Stimulated activated CD4-positive, alpha-beta T cell treated with anti-CD3 and anti-CD28 coated beads, Interleukin-12 subunit alpha, Interleukin-12 subunit beta, amount 100 ng/mL, for 48 hours (primary cell): ENCODE measurements around the gene NABP2.
A peak's percentile ranks its signal among the peaks of the same experiment; 100 is the strongest.
"Not testable (repeated sequence)": the region's sequence is repeated elsewhere in the genome, so short reads cannot be mapped to it uniquely, and the experiment has no call there.

Source experiments
- DNase-seq, 3 donors: peaks; one replicate each; pipeline ENCODE4 v3.0.0-alpha.2; 2020; ENCODE audit warnings: low read depth in 2 of 3, low spot score in 1 of 3

NABP2 gene

GRCh38 chr12:56243731-56244181 is 19.6 kb downstream of the NABP2 start:
- DNase-seq: no peak

GRCh38 chr12:56244494-56244893 is 20.4 kb downstream of the NABP2 start:
- DNase-seq: no peak

DNA sequence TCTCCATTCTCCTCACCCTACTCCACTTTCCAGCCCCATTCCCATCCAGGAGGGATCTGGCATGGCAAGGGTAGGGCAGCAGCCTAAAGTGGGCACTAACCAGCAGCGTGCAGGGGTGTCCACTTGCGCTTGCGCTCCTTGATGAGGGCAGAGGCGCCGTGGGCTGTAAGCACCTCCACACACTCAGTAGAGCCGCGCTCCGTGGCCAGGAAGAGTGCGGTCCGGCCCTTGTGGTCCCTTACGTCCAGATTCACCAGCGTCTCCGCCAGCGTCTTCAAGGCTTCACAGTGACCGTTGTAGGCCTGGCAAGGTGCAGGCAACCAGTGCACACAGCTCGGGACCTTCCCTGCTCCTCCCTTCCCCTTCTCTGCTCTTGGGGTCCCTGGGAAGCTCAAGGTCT is 23.8 kb downstream of the NABP2 start:
- DNase-seq: no peak

GRCh38 chr12:56248711-56249110 is 24.6 kb downstream of the NABP2 start:
- DNase-seq: no peak

DNA sequence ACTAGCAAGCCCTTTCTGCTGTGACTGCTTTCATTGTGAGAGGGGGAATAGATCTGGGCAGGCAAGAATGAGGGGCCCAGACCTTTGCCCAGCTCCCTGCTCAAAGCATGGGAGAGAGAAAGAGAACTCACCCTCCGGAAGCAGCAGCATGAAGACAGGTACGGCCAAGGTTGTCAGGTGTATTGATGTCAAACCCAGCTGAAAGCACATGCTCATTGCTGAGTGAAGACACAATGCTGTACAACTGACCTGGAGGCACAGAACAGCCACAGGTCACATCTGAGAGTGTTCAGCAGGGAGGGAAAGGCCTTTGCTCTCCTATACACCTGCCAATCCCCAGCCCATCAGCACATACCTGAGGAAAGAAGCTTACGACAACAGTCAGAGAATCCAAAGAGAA is 28.5 kb downstream of the NABP2 start:
- DNase-seq: no peak

DNA sequence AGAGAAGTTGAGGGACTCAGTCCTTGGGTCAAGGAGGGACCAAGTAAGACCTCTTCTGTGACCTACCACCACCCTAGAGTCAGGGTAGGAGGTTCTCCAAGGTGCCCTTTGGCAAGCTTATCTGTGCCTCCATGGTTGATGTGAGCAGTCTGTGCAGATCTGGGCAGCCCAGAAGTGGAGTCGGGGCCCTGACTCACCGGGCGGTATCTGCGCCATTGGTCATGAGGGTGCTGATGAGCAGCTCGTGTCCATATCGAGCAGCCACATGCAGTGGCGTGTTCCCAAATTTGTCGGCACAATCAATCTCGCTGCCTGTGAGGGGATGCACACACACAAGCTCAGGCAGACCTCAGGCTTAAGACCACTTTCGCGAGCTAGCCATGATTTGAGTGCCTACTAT is 28.9 kb downstream of the NABP2 start:
- DNase-seq: no peak

DNA sequence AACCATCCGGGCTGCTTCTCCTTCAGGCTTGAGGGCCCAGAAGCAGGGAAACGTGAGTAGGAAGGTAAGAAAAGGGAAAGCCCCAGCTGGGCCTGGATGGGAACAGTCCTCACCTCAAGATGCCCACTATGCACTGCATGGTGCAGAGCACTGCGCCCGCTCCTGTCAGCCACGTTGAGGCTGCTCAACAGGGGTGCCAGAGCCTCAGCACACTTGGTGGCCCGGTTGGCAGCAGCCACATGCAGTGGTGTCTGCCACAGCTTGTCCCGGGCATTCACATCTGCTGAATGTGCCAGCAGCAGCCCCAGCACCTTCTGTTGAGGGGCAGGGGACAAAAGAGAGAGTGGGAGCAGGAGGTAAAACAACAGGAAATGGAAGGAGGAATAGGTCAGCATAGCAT is 31.5 kb downstream of the NABP2 start:
- no peak for DNase-seq

DNA sequence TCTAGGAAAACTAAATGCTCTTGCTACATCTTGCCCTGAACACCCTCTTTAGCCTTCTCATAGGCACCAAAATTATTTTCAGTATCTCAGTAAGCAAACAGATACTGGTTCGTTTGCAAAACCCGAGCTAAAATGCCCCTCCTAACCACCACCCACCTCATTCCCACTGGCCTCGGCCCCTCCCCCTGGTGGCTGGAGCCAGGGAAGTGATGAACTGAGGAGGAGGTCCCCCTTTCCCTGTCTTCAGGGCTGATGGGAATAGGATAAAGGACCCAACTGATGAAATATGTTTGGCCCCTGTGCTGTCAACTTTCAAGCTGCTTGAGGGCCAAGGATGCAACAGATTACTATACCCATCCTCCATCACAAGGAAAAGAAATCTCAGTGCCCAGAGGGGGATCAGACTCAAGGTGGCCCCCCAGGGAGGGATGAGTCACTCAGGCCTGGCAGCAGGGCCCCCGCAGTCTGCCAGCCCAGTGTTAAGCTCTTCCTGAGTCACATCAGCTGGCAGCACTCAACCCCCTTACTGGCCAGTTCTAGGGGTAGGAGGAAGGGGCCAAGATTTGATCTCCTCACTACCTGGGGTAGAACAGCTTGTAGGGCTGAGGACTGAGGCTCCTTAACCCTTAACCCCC is 32.3 kb downstream of the NABP2 start:
- no peak for DNase-seq

DNA sequence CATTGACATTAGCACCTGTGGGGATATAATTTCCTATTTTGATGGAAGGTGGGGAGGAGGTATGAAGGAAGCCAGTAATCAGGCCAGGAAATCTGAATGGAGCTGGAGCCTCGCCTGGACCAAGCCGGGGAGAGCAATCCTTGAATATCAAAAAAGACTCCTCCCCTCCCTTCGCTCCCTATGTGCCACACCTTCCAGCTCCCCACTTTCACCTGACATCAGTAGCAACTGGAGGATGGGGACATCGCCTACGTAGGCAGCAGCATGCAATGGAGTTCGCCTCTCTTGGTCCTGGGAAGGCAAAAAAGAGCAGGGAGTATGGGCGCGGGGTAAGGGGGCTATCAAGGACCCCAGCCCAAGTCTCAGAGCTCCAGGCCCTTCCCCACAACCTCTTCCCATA is 32.9 kb downstream of the NABP2 start:
- DNase-seq: no peak

DNA sequence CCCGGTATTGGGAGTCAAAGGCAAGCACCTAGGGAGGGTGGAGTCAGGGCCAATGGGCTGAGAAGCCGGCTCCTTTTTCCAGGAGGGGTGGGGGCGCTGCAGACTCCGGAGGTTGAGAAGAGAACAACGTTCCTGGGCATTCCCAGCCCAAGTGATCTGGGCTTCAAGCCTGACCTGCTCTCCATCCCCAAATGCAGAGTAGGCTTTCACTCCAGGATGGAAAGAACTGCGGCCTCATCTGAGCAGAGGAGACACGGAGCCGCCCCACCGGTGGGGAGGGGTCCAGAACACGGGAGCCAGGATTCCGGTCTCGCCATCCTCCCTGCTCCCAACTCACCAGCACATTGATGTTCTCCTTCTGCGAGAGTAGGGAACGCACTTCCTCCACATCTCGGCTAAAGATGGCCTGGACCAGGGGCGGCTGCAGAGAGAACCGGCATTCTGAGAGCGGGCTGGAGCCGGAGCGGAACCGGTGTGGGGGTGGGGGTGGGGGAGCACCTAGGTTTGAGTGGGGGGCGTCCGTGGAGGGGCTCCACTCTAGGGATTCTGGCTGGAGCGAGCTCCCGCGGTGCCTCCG is 33.4 kb downstream of the NABP2 start:
- DNase-seq: peak in 1 of 3 donors; percentile 10

DNA sequence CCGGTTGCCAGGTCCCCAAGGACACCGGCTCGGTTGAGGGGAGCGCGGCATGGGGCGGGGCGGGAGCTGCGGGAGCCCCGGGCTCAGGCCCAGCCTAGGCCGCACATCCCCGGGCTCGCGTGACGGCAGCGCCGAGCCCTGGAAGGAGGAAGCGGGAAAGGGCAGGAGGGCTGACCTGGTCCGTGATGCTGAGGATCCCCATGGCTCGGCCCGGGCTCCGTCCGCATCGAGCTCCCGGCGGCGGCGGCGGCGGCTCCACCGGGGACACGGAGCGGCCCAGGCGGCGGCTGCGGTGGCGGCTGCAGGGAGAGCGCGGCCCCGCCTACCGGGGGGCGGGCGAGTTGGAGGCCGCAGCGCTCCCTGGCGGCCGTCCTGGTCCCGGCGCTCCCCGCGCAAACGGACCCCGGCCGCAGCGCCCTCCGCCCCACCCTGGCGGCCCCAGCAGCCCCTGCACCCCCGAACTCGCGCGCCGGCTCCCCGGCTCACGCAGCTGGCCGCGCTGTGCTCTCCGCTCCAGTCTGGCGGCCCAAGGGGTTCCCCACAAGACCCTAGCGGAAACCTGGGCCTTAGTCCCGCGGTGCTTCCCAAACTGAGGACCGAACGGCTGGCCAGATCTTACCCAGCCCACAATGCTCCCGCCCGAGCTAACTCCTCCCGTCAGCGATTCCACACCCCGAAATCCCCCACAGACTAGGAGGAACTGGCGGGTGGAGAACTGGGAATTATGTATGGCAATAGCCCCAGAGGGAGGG is 34.1 kb downstream of the NABP2 start, which contains the start of gene ANKRD52:
TSS of gene ANKRD52 (minus strand) at position 317 of the 752 bp plus-strand sequence. CDS start at position 202, 115 bp downstream.
- peak; percentile 43 to 78 (median 64) for DNase-seq

DNA sequence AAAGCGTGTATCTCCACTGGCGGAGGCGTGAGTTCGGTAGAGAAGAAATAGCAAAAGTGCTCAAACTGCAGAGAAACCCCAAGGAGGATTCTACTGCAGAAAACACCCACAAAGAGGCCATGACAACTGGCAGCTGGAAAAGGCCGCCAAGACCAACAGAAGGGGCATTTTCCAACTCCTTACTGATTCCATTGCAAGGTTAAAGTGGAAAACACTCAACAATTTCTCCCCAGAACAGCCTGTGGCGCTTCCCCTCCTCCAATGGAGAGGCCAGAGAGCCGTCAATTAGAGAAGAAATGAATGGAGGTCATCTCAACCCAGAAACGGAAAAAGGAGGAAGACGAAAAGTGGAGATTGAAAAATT is 34.7 kb downstream of the NABP2 start:
- no peak for DNase-seq

- DNase-seq: no peak
Measured at GRCh38 chr12:56260380-56260779, 36.2 kb downstream of the NABP2 start.

DNA sequence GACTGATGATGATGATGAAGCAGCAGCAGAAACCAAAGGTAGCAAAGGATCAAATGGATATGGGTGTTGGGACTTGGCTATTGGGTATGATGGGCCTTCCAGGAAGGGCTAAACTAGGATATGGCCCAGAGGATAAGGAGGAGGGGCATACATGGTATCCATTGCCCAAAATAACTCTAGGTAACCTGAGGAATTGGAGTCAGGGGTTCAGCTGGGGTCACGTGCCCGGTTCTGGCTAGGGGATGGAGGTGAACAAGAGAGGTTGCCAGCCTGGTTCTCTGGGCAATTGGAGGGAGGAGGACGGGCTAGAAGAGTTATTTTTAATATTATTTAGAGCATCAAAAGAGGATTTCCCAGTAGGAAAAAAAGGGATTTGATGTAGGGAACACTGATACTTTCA is 36.8 kb downstream of the NABP2 start:
- DNase-seq: no peak

- DNase-seq: no peak
Measured at GRCh38 chr12:56261503-56262232, 37.5 kb downstream of the NABP2 start.

GRCh38 chr12:56262955-56263354 is 38.8 kb downstream of the NABP2 start:
- not testable (repeated sequence) for DNase-seq

DNA sequence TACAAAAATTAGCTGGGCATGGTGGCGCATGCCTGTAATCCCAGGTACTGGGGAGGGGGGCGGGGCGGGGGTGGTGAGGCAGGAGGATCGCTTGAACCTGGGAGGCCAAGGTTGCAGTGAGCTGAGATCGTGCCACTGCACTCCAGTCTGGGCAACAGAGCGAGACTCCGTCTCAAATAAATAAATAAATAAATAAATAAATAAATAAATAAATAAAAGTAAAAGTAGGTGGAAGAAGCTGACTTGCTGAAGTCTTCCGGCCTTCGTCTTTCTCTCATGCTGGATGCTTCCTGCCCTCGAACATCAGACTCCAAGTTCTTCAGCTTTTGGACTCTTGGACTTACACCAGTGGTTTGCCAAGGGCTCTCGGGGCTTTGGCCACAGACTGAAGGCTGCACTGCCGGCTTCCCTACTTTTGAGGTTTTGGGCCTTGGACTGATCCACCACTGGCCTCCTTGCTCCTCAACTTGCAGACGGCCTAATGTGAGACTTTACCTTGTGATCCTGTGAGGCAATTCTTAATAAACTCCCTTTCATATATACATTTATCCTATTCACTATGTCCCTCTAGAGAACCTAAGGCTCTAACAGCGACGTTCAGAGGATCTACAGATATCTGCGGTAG is 42.0 kb downstream of the NABP2 start:
- not testable (repeated sequence) for DNase-seq

DNA sequence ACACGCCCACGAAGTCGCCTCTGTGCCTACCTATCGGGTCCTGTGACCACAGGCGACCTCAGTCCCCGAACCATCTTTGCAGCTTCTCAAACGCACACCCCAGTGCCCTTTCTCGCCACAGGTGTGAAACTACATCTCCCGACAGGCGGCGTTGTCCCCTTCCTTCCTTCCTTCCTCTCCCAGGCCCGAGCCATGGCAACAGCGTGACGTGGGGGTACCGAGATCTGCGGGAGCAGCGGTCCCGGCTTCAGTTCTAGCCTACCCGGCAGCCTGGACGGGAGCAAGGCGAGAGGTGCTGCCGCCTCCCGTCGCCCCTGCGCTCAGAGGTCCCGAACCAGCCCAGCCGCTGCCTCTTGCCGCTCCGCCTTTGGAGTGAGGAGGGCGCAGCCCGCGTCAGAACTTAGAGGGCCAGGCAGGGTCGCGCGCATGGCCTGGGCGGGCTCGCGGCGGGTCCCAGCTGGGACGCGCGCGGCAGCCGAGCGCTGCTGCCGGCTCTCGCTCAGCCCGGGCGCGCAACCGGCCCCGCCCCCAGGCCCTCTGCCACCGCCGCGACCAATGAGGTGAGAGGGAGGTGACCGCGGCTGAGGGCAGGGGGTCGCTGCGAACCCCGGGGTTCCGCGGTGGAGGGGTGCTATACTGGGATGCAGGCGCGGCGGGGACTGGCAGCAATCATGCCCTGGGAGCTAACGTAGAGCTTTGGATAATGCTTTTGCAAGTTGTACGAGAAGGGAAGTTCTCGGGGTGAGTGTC is 42.7 kb downstream of the NABP2 start, which contains the start of gene COQ10A:
TSS of gene COQ10A (plus strand) at position 250 of the 750 bp plus-strand sequence. CDS start at position 427, 177 bp downstream.
- DNase-seq: peak; percentile 75 to 83 (median 78)

DNA sequence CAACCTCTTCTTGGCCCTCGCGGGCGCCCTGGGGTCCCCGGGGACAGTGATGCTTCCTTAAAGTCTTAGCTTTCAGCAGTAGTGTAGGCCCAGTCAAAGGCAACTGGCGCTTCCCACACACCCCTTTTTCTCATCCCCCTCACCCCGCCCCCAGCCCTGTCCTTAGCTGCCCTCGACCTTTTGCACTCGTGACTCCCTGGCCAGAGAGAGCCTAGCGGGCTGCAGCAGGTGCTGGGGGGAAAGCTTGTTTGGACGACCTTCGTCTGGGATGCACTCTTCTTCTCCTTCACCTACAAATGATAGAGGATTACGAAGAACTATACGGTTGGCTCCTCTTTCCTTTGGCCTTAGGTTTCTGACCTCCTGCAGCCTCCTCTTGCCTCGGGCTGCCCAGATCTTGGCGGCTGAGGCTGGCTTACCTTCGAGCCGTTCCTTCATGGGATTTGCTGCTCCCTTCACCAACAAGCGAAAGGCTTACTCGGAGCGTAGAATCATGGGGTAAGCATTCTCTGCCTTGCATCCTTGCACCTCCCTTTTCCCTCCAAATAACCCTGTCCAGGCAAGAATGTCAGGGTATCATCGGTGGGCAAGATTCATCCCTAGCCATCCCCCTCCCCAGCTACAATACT is 43.4 kb downstream of the NABP2 start:
- DNase-seq: no peak

DNA sequence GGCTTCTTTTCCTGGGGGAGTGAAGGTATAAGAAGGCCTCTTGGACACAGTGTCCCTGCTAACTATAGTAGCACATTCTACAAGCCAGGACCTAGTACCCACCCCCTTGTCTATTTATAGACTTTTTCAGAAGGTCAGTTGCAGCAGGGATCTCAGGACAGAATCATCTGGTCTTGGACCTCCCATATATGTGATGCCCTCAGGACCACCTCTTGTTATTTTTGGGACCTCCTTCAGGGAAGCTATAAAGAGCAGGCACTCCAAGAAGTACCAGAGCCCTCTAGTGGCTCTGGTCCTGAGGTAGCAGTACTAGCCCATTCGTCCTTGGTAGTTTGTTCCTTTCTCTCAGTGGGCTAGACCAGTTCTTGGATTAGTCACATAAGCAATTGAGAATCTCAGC is 46.9 kb downstream of the NABP2 start:
- no peak for DNase-seq
